ENCODE results near the gene SIVA1.
"Not testable (repeated sequence)": the region's sequence is repeated elsewhere in the genome, so short reads cannot be mapped to it uniquely, and the experiment has no call there.

Gene SIVA1

GRCh38 chr14:104734991-104735779, 17.8 kb upstream of the SIVA1 start:
- DNase-seq = no peak

- DNase-seq = no peak
Measured at GRCh38 chr14:104735830-104736642, 16.9 kb upstream of the SIVA1 start.

- no peak for DNase-seq
Measured at GRCh38 chr14:104738375-104739019, 14.4 kb upstream of the SIVA1 start.

- no peak for DNase-seq
Measured at GRCh38 chr14:104739026-104739425, 13.9 kb upstream of the SIVA1 start.

GRCh38 chr14:104739546-104740516, 13.1 kb upstream of the SIVA1 start:
- DNase-seq = no peak

GRCh38 chr14:104741108-104741802, 11.7 kb upstream of the SIVA1 start:
- DNase-seq = no peak

- DNase-seq = no peak
Measured at GRCh38 chr14:104741803-104742251, 11.1 kb upstream of the SIVA1 start.

- no peak for DNase-seq
Measured at GRCh38 chr14:104742586-104743455, 10.1 kb upstream of the SIVA1 start.

GRCh38 chr14:104743461-104744380, 9.2 kb upstream of the SIVA1 start:
- DNase-seq = no peak

- no peak for DNase-seq
Measured at GRCh38 chr14:104744484-104744883, 8.5 kb upstream of the SIVA1 start.

GRCh38 chr14:104745431-104745830, 7.5 kb upstream of the SIVA1 start:
- DNase-seq = no peak

GRCh38 chr14:104746071-104746545, 6.8 kb upstream of the SIVA1 start:
- DNase-seq = no peak

- DNase-seq = no peak
Measured at GRCh38 chr14:104746934-104747481, 5.9 kb upstream of the SIVA1 start.

GRCh38 chr14:104747876-104748275, 5.1 kb upstream of the SIVA1 start:
- DNase-seq = no peak

GRCh38 chr14:104749111-104749649, 3.8 kb upstream of the SIVA1 start:
- peak in 1 of 2 experiments; percentile 66 for DNase-seq

GRCh38 chr14:104750056-104750752, 2.7 kb upstream of the SIVA1 start:
- DNase-seq = no peak

- not testable (repeated sequence) for DNase-seq
Measured at GRCh38 chr14:104750753-104751057, 2.2 kb upstream of the SIVA1 start.

All from NCI-H446 (cell line).